ENCODE results near the gene EFHD2.
"Not testable (repeated sequence)": the region's sequence is repeated elsewhere in the genome, so short reads cannot be mapped to it uniquely, and the experiment has no call there.

EFHD2 gene

DNA sequence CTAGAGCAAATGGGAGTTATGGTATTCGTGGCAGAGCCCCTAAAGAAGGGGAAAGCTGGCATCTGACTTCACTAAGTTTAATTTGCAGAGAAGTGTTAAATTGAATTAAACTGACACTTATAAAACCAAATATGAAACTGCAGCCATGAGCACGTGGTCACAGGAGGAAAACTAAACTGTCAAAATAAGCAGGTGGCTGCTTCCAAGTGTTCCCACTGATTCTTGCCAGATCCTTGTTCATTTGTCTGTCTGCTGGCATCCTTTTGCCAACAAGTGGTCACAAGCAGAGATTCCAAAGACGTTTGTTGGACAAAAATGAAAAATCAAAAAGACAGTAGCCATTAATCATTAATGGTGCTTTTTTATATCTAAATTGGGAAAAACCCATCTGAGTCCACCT is 59.7 kb downstream of the EFHD2 start:
- Mint-ChIP-seq H3K27me3 (peaks cover 10% of the 10 kb centered on the region), H3K27ac (no peak overlapping the region), H3K4me3 (no peak overlapping the region), H3K36me3 (peaks cover 2% of the 10 kb centered on the region), H3K4me1 (no peaks in the 10 kb centered on the region), H3K9me3 (no peaks in the 10 kb centered on the region)
- DNase-seq (ENCODE audit: low spot score in 2 of 2): no peak
- ATAC-seq (ENCODE audit: low read depth): no peak

DNA sequence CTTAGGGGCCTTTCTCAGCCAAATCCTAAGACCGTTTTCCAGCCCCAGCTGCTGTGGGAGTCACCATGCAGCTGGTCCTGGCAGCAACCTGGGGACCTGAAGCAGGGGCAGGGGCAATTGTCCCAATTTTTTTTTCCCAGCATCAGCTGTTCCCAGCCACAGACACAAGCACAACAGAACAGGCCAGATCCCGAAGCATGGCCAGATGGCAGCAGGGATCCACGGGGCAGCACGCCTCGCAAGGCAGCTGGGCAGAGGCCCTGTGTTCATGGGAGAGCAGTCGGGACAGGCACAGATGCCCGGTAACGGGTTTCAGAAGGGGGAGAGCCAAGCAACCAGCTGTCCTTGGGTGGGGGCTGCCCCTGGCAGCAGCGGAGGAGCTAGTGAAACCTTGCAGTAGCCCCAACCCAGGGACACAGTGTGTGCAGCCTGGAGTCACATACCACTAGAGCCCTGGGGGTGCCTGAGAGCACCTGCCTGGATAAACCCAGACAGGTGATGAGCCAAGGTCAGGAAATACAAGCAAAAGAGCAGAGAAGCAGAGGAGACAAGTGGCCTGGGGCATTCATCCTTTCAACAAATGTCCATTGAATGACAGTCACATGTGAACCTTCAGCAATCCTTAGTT is 60.2 kb downstream of the EFHD2 start:
- H3K27me3 Mint-ChIP-seq; H3K27ac Mint-ChIP-seq; H3K4me3 Mint-ChIP-seq; ATAC-seq (ENCODE audit: low read depth); DNase-seq (ENCODE audit: low spot score in 2 of 2); H3K36me3 Mint-ChIP-seq; H3K9me3 Mint-ChIP-seq; H3K4me1 Mint-ChIP-seq: not testable (repeated sequence)

DNA sequence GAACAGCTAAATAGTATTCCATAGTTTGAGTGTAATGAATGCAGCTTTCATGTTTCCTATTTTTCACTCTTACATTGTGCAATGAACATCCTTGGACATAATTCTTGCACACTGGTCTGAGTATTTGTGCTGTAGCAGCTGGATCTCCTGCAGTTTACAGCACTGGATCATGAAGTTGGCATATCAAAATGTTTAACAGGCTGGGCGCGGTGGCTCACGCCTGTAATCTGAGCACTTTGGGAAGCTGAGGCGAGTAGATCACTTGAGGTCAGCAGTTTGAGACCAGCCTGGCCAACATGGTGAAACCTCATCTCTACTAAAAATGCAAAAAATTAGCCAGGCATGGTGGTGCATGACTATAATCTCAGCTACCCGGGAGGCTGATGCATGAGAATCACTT is 61.4 kb downstream of the EFHD2 start:
- H3K9me3 Mint-ChIP-seq; DNase-seq (ENCODE audit: low spot score in 2 of 2); H3K4me3 Mint-ChIP-seq; H3K4me1 Mint-ChIP-seq; H3K27me3 Mint-ChIP-seq; ATAC-seq (ENCODE audit: low read depth); H3K27ac Mint-ChIP-seq; H3K36me3 Mint-ChIP-seq: not testable (repeated sequence)

DNA sequence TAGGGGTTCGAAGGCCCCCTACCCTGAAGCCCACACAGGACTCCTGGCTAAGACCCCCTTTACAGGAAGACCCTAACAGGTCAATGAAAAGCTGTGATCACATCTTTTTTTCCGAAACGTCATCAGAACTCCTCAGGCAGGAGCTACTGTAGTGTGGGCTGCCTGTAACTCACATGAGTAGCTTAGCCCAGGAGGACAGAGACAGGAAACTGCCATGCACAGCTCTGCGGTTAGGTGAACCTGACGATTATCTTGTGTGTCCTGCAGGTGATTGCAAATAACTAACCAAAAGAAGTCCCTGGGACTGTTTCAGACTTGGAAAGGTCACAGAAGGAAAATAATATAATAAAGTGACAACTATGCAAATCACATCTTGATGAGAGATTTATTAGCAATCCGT is 62.0 kb downstream of the EFHD2 start:
- H3K36me3 Mint-ChIP-seq; DNase-seq (ENCODE audit: low spot score in 2 of 2); H3K9me3 Mint-ChIP-seq; ATAC-seq (ENCODE audit: low read depth); H3K4me3 Mint-ChIP-seq; H3K4me1 Mint-ChIP-seq; H3K27me3 Mint-ChIP-seq; H3K27ac Mint-ChIP-seq: not testable (repeated sequence)

DNA sequence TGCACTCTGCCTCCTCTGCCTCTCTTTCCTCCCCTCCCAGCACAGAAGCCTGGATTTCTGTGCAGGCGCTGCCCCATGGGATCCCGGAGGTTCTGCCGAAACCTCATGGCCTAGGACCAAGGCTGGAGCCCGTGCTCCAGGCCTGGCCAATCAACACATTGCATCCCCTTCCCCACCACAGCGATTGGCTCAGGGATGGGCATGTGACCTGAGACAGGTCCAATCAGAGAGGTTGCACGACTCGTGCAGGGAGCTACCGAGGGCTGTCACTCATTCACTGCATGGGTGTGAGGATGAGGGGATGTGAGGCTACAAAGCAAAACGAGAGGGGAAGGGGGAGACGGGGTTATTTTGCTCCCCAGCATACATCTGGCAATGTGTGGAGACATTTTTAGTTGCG is 62.9 kb downstream of the EFHD2 start:
- H3K27ac Mint-ChIP-seq: no peak overlapping the region
- no peak overlapping the region for H3K4me3 Mint-ChIP-seq
- peaks cover 4% of the 10 kb centered on the region for H3K36me3 Mint-ChIP-seq
- no peaks in the 10 kb centered on the region for H3K27me3 Mint-ChIP-seq
- ATAC-seq (ENCODE audit: low read depth): no peak
- no peak for DNase-seq (ENCODE audit: low spot score in 2 of 2)
- no peaks in the 10 kb centered on the region for H3K9me3 Mint-ChIP-seq
- H3K4me1 Mint-ChIP-seq: no peaks in the 10 kb centered on the region

DNA sequence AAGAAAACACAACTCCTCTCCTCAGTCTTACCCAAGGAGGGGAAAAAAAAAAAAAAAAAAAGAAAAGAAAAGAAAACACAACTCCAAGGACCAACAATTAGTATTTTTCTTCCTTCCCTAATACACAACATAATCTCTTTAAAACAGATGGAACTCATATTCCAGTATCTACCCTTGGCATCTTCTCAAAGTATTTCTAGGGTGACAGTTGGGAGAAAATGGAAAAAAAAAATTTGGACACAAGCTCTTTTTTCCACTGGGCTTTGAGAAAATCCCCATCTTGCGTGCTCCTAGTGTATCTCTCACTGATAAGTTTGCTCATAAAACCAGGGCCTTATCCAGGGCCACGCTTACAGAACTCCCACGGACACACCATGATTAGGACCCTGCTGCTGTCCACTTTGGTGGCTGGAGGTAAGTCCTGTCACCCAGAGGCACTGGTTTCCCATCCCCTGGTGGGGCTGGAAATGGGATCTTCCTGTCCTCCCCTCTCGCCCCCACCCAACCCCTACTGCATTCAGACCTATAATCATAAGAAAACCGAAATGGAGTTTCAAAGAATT is 66.1 kb downstream of the EFHD2 start, which contains the start of gene CELA2B:
Gene CELA2B (plus strand): TSS at position 353 of the 563 bp plus-strand sequence. CDS start 22 bp downstream, at position 375.
- H3K9me3 Mint-ChIP-seq: peaks cover 2% of the 10 kb centered on the region
- ATAC-seq (ENCODE audit: low read depth) (no peak), DNase-seq (ENCODE audit: low spot score in 2 of 2) (no peak)
- no peaks in the 10 kb centered on the region for H3K4me1 Mint-ChIP-seq
- H3K27me3 Mint-ChIP-seq: peaks cover 3% of the 10 kb centered on the region
- no peak within 1 kb of the TSS for H3K4me3 Mint-ChIP-seq
- no peak within 1 kb of the TSS for H3K27ac Mint-ChIP-seq
- peaks cover 6% of the 10 kb centered on the region for H3K36me3 Mint-ChIP-seq

DNA sequence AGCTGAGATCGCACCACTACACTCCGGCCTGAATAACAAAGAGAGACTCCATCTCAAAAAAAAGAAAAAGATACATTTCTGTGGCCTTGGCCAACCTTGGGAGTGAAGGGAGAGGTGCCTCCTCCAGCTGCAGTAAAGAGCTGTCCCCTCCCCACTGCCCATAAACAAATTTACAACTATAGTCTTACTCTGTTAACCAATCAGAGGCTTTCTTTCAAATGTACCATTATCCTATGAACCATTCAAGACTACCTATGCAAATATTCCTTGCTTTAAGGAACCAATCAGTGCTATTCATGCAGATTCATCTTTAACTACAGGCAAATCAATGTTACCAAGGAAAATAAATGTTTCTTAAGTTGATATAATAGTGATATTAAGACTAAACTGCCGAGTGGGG is 67.2 kb downstream of the EFHD2 start:
- Mint-ChIP-seq H3K9me3 (peaks cover 2% of the 10 kb centered on the region), H3K27me3 (peaks cover 3% of the 10 kb centered on the region), H3K4me3 (no peak overlapping the region), H3K36me3 (peaks cover 6% of the 10 kb centered on the region), H3K4me1 (no peaks in the 10 kb centered on the region), H3K27ac (no peak overlapping the region)
- ATAC-seq (ENCODE audit: low read depth) (no peak), DNase-seq (ENCODE audit: low spot score in 2 of 2) (no peak)

DNA sequence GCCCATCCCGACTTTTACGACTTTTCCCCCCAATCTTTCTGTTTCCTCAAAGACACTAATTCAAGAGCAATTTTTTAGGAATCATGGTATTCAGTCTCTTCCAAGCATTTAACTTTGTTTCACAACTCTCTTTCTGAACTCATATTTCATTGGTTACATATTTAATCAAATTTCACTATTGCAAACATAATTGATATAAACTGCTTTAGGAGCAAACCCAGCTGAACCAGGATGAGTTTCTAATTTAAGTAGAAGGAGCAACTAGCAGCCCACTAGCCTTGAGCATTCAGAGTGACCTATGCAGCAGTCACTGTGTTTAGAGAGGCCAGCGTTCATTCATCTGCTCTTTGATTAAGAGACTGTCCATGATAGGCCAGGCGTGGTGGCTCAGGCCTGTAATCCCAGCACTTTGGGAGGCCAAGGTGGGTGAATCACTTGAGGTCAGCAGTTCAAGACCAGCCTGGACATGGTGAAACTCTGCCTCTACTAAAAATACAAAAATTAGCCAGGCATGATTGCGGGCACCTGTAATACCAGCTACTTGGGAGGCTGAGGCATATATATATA is 68.0 kb downstream of the EFHD2 start:
- ATAC-seq (ENCODE audit: low read depth) (no peak), DNase-seq (ENCODE audit: low spot score in 2 of 2) (no peak)
- H3K27ac Mint-ChIP-seq: no peak overlapping the region
- H3K9me3 Mint-ChIP-seq: peaks cover 2% of the 10 kb centered on the region
- H3K36me3 Mint-ChIP-seq: peaks cover 6% of the 10 kb centered on the region
- H3K4me3 Mint-ChIP-seq: no peak overlapping the region
- H3K27me3 Mint-ChIP-seq: peaks cover 3% of the 10 kb centered on the region
- H3K4me1 Mint-ChIP-seq: no peaks in the 10 kb centered on the region
